DND-41 (cell line): ENCODE measurements around the gene ADGRD2.

Experiments
- EZH2 ChIP-seq: IDR thresholded peaks from 3 replicates; pipeline ENCODE4 v1.6.1; 2012; ENCODE audit warnings: borderline replicate concordance, low read depth, mild to moderate bottlenecking, moderate library complexity, low read length, inconsistent platforms; ENCODE audit not compliant: severe bottlenecking
- TF ChIP-seq, protein P1 (sequence below): IDR thresholded peaks from 2 replicates; pipeline ENCODE4 v1.5.1; 2012; ENCODE audit warnings: borderline replicate concordance, low read length, moderate library complexity, mild to moderate bottlenecking; ENCODE audit not compliant: poor library complexity, severe bottlenecking; ENCODE audit errors: extremely low read depth

DNA sequence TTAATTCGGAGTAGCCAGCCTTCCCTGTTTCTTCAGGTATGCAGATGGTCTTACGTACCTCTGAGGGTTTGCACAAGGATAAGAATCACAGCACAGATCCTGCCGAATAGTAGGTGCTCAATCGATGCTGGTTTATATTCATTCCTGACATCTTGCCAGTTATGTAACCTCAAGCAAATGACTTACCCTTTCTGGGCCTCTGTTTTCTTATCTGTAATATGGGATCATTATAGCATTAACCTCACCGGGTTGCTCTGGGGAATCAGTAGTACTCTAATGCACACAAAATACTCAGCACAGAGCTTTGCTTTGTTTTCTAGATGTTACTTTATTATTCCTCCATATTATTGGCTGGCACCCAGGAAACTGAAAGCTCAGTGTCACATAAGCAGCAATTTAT, 64.6 kb downstream of the ADGRD2 start:
- TF ChIP-seq, protein P1, sequence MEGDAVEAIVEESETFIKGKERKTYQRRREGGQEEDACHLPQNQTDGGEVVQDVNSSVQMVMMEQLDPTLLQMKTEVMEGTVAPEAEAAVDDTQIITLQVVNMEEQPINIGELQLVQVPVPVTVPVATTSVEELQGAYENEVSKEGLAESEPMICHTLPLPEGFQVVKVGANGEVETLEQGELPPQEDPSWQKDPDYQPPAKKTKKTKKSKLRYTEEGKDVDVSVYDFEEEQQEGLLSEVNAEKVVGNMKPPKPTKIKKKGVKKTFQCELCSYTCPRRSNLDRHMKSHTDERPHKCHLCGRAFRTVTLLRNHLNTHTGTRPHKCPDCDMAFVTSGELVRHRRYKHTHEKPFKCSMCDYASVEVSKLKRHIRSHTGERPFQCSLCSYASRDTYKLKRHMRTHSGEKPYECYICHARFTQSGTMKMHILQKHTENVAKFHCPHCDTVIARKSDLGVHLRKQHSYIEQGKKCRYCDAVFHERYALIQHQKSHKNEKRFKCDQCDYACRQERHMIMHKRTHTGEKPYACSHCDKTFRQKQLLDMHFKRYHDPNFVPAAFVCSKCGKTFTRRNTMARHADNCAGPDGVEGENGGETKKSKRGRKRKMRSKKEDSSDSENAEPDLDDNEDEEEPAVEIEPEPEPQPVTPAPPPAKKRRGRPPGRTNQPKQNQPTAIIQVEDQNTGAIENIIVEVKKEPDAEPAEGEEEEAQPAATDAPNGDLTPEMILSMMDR: no peak
- no peak for TF ChIP-seq EZH2
